PC-9 (cell line): Measurements from ENCODE around the gene CGN.

ENCODE experiments used
- EZH2 ChIP-seq: fragments of 200-600 bp; sonication (generic); IDR thresholded peaks from 2 replicates; pipeline ENCODE4 v1.8.0; 2017; ENCODE audit warnings: antibody characterized with exemption, low read depth
- TF ChIP-seq, protein P1 (sequence below): fragments of 200-600 bp; sonication (generic); conservative IDR thresholded peaks from 2 replicates; pipeline ENCODE4 v1.6.1; 2017; ENCODE audit warnings: mixed run types, antibody characterized with exemption, mild to moderate bottlenecking, moderate library complexity

DNA sequence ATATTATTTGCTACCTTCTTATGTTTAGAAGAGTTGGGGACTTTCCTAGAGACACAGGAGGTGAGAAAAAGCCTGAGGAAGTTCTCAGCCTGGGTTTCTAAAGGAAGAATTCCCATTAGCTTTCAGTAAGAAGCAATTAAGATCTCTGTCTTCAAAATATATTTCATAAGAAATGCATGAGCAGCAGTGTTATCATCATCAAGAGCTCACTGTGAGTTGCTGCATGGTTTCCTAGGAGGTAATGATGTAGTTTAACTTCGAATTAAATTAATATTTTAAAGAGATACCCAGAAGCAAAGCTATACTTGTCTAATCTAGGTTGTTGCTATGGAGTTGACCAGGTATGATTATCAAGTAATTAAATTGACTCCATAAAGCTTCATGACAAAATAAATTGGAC lies 46.2 kb upstream of the CGN start:
- TF ChIP-seq, protein P1, sequence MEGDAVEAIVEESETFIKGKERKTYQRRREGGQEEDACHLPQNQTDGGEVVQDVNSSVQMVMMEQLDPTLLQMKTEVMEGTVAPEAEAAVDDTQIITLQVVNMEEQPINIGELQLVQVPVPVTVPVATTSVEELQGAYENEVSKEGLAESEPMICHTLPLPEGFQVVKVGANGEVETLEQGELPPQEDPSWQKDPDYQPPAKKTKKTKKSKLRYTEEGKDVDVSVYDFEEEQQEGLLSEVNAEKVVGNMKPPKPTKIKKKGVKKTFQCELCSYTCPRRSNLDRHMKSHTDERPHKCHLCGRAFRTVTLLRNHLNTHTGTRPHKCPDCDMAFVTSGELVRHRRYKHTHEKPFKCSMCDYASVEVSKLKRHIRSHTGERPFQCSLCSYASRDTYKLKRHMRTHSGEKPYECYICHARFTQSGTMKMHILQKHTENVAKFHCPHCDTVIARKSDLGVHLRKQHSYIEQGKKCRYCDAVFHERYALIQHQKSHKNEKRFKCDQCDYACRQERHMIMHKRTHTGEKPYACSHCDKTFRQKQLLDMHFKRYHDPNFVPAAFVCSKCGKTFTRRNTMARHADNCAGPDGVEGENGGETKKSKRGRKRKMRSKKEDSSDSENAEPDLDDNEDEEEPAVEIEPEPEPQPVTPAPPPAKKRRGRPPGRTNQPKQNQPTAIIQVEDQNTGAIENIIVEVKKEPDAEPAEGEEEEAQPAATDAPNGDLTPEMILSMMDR = no peak
- TF ChIP-seq EZH2 = no peak
